ENCODE data around the gene PSAP.

The PSAP gene

DNA sequence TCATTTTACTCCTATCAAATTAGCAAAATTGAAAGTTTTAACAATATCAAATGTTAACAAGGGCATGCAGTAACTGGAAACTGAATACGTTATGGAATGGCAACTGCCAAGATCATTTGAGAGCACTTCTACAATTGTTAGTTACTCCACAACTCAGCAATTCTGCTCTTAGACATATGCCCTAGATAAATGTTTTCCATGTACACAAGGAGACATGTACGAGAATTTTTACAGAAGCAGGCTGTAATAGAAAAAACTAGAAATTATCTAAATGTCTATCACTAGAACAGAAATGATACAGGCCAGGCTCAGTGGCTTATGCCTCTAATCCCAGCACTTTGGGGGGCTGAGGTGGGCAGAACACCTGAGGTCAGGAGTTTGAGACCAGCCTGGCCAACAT is 7.0 kb downstream of the PSAP start:
- no peak for DNase-seq

DNA sequence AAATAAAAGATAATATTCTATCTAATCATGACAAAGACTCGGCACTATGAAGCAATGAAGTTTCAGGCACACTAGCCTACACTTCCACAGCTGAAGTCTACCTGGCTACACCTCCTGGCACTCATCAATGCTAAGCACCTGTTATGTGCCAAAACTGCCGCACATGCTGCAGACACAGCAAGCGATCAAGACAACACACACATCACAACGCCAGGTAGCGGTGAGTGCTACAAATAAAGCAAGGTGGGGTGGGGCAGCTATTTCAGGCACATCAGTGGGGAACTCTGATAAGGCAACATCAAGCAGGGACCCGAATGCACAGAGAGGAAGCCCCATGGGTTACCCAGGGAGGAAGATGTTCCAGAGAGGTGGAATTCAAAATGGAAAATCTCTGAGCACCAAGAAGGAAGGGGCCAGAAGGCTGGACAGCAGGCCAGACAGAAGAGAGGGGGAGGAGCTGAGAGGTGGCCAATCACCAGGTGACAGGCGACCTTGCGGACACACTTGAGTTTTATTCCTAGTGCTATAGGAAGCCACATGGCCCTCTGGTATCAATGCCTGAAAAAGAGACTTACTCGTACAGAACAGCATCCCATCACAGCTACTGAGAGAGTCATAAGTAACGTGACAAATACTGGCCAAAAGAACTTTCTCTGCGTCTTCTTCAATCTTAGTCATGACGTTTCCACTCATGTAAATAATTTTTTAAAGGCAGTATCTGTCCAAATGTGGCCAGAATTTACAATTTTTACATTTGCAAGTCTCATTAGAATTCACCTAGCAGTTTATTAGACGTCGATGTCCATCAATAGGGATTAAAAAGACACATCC is 8.0 kb downstream of the PSAP start:
- DNase-seq = no peak

DNA sequence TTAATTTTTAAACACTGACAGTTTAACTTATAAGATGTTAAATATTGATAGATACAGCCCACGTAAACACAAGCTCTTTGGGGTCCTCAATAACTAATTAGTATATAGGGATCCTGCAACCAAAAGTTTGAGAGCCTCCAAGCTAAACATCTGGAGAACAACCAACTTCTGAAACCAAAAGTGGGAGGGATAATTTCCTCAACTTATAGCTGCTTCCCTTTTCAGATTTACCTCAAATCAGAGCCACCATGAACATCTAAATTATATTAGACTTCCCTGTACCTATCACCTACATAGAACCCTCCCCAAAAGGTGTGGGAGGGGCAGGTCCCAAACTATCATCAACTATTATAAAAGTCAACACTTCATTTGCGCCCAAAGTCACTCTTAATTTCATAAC is 8.6 kb downstream of the PSAP start:
- no peak for DNase-seq

GRCh38 chr10:71840958-71841335 is 10.1 kb downstream of the PSAP start:
- DNase-seq = no peak

GRCh38 chr10:71840177-71840957 is 10.7 kb downstream of the PSAP start:
- peak; percentile 8 for DNase-seq

GRCh38 chr10:71838264-71839211 is 12.5 kb downstream of the PSAP start:
- DNase-seq = no peak

- DNase-seq = peak; percentile 6
Measured at GRCh38 chr10:71837098-71837827, 13.8 kb downstream of the PSAP start.

GRCh38 chr10:71836596-71836974 is 14.5 kb downstream of the PSAP start:
- no peak for DNase-seq

DNA sequence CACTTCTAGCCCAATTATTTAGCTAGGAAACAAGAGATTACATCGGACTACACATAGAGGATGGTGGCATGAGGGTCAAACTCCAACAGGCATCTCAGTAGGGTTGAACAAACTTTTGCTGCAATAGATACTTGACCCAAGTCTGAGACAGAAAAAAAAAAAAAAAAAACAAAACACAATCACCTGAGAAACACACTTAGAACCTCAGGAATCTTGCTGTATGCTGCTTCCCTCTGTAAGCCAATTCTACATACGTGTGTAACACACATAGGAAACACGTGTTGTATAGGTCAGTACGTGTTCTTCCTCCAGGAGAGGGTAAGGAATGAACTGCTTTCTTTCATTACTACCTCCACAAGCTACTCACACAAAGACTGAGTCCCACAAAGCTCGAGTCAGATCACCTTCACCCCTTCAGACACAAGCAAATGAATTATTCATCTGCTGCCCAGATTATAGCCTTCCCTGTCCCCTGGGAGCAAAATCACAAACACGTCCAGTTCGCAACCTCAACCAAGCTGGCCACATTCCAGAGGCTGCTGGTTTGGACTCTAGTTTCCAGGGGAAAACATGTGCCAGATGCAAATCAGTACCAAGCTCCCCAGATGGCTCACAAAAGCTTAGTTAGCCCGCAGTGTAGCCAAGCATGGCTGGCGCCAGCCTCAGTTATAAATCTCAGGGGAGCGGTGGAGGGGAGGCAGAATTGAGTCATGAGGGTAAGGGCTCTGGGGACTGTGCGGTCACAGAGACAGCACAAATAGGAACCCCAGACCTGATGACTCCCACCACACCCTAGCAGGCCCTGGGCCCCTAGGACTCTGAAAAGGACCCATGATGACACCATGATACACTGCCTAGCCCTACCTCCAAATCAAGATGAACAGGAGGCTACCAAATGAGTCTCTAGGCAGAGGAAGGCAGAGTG is 15.1 kb downstream of the PSAP start:
- DNase-seq = peak; percentile 94

GRCh38 chr10:71834343-71834674 is 16.7 kb downstream of the PSAP start:
- DNase-seq = no peak

DNA sequence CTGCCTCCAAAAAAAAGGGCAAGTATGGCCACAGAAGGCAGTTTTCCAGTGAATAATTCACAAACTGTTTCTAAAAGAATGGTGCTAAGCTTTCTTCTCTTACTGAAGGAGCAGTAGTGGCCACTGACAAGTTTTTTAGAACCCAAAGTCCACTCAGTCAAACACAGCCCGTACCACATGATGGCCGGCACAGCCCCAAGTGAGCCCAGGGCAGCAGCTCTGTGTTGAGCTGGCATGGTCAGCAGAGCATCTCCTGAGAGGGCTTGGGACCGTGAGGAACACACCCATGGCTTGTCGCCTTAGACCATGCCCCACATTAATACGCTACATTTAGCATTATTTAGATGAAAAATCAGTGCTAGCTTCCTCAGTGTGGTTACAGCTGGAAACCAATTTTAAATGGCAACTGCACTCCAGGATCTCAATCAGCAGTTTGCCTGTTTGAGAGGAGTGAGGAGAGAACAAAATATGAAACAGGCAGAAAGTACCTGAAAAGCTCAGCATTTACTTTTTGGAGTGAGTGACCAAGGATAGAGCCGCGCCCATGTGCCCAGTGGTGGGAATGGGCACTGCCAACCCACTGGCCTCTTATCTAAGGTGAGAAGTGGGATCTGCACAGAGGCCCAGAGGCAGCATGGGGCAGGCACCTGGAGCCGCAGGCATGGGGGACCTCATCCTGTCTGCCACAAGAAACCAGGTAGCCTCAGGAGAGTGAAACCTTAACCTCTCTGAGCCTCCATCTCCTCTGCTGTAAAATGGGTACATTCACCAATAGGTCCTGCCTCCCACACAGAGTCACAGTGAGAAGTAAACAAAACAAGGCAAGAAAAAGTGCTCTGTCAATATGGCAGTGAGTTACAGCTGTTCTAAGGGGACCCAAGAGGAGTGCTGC is 17.4 kb downstream of the PSAP start:
- no peak for DNase-seq

DNA sequence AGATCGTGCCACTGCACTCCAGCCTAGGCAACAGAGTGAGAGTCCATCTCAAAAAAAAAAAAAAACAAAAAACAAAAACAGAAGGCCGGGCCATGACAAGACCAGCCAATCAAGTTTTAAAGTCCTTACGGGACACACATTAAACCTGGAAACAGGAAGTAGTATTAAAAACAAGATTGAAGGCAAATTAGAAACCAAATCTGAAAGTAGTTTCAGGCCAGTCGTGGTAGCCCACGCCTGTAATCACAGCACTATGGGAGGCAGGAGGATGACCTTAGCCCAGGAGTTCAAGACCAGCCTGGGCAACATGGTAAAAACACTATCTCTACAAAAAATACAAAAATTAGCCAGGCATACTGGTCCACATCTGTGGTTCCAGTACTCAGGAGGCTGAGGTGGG is 18.1 kb downstream of the PSAP start:
- no peak for DNase-seq

GRCh38 chr10:71831646-71832552 is 19.2 kb downstream of the PSAP start:
- DNase-seq = no peak

DNA sequence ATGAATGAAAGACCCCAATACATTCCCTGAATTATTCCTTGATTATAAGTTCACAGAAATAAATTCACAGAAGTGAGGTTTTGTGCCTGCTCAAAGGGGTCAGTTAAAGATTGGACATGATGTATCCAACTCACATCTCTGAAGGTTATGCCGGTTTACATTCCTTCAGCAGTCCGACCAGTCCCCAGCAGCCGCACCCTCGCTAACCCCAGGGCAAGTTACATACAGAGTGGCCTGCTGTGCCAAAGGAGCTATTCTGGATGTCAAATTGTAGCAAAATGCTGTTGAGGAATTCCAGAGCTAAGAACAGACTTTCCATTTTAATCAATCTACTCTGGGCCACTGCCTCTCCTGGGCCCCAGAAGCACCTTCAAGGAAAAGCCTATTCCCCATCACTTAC is 20.3 kb downstream of the PSAP start:
- DNase-seq = no peak

- DNase-seq = no peak
Measured at GRCh38 chr10:71829896-71830295, 21.2 kb downstream of the PSAP start.

DNA sequence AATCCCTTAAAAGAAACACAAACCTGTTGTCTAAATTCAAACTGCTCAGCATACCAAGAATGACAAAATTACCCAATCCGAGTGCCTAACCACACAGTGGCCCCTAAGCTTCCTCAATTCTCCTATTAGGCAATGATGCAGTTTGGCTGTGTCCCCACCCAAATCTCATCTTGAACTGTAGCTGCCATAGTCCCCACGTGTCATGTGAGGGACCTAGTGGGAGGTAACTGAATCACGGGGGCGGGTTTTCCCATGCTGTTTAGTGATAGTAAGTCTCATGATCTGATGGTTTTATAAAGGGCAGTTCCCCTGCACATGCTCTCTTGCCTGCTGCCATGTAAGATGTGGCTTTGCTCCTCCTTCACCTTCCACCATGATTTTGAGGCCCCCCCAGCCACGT is 21.9 kb downstream of the PSAP start:
- DNase-seq = no peak

DNA sequence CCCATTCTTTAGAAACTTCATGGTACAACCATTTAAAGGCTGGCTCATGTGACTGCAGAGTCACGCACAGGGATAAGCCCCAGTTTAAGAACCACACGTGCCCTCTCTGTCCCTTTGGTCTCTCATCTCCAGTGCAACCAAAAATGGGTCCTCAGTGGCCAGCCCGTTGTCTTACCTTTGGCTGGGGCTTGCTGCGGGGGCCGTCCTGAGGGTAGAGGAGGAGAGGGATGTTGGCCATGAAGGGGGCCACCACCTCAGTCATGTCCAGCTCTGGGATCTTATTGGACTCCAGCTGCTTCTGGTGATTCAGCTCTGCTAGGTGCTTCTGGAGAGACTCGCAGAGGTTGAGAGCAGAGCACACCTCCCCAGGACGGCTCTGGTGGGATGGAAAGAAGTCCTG is 22.3 kb downstream of the PSAP start:
- DNase-seq = no peak

GRCh38 chr10:71827852-71828251 is 23.2 kb downstream of the PSAP start:
- DNase-seq = no peak

- DNase-seq = no peak
Measured at GRCh38 chr10:71825217-71825616, 25.8 kb downstream of the PSAP start.
